ENCODE results near the gene DIRAS2.

DNA sequence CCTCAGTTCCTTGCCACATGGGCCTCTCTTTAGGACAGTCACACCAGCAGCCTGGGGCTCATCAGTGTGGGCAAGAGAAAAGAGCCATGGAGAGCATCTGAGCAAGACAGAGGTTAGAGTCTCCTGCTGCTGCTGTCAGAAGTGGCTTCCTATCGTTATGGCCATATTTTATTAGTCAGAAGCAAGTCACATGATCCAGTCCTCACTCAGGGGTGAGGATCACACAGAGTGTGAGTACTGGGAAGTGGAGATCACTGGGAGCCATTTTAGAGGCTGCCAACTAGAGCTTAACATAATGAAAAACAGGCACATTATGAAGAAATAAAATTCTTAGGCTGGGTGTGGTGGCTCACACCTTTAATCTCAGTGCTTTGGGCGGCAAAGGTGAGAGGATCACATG is 62.0 kb downstream of the DIRAS2 start:
- TF ChIP-seq POLR2A (IDR thresholded peaks at IDR 0.05; ENCODE audit: low read length) = no peak
- no peak for TF ChIP-seq GATA1 (IDR thresholded peaks at IDR 0.05; ENCODE audit: low read depth, low read length)

Data from erythroblast (primary cell).